CD4-positive, alpha-beta T cell treated with Interleukin-15 for 1 hour (primary cell): ENCODE measurements around the gene TMEM11.
"Not testable (repeated sequence)": the region's sequence is repeated elsewhere in the genome, so short reads cannot be mapped to it uniquely, and the experiment has no call there.

ENCODE experiments used
- DNase-seq: peaks from one replicate; pipeline ENCODE4 v3.0.0-alpha.2; 2020

TMEM11 gene

GRCh38 chr17:21210411-21211076 is 3.4 kb downstream of the TMEM11 start:
- no peak for DNase-seq

DNA sequence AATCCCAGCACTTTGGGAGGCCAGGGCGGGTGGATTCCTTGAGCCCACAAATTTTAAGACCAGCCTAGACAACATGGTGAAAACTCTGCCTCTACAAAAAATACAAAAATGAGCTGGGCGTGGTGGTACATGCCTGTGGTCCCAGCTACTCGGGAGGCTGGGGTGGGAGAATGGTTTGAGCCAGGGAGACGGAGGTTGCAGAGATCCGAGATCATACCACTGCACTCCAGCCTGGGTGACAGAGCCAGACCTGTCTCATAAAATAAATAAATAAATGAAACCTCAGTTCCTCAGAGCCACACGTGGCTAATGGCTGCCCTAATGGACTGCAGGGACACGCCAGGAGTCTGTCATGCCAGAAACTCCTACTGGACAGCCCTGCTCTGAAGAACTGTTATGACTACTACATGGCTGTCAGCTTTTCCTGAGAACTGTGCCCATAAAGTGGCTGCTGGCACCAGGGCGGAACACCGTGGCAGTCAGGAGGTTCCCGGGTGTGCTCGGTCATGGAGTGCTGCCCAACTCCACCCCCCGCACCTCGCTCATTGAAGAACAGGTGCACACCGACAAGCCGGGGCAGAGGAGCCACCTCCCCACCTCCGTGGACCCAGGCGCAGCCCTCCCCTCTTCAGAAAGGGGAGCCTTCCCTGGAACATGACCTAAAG is 4.3 kb downstream of the TMEM11 start:
- no peak for DNase-seq

GRCh38 chr17:21208352-21208751 is 5.6 kb downstream of the TMEM11 start:
- no peak for DNase-seq

- no peak for DNase-seq
Measured at GRCh38 chr17:21204935-21205334, 9.0 kb downstream of the TMEM11 start.

- DNase-seq, result no peak
Measured at GRCh38 chr17:21202512-21202911, 11.4 kb downstream of the TMEM11 start.

DNA sequence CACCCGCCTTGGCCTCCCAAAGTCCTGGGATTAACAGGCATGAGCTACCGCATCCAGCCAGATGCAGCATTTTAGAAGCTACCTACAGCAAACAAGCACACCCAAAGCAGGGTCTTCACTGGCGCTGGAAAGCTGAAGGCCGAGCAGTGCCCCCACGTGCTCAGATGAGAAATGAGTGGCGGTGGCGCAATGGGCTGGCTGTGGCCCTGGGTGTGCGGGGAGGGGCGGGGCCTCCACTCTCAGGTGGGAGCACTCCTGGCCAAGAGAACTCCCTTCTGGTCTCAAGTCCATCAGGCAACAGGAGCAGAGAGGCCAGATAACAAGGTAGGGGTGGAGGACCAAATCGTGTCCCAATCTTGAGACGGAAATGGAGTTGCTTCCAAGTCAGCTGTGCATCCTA is 12.1 kb downstream of the TMEM11 start:
- no peak for DNase-seq

- no peak for DNase-seq
Measured at GRCh38 chr17:21201298-21201595, 12.7 kb downstream of the TMEM11 start.

DNA sequence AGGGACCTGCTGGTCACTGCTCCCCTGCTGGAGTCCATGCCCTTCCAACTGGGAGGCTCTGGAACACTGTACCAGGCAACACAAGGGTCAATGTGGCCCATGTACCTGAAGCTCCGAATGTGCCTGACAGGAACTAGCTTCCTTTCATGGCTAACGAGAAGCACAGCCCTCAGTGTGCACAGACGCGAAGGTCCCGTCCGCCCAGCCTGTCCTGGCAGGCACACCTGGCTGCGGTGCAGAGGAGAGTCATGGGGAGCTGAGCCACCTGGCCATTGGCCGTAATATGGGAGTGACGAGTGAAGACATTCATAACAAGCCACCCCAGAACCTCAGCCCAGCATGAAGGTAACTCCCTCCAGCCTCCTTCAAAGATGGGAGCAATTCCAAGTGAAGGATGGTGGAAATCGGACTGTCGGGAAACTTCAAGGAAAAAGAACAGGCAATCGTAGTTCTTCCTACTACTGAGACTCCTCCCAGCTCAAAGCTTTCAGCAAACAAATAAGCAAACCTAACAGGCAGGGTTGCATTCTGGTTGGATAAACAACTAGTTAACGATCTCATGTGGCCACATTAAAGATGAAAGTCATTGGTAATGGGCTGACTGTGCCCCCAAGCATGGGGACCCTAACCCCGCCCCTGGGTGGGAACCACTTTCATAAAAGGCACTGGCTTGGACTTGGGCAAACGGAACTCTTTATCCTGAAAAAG is 13.2 kb downstream of the TMEM11 start:
- DNase-seq, result no peak

GRCh38 chr17:21199856-21200255 is 14.1 kb downstream of the TMEM11 start:
- no peak for DNase-seq

- no peak for DNase-seq
Measured at GRCh38 chr17:21199311-21199710, 14.7 kb downstream of the TMEM11 start.

GRCh38 chr17:21198411-21198810 is 15.6 kb downstream of the TMEM11 start:
- DNase-seq, result no peak

DNA sequence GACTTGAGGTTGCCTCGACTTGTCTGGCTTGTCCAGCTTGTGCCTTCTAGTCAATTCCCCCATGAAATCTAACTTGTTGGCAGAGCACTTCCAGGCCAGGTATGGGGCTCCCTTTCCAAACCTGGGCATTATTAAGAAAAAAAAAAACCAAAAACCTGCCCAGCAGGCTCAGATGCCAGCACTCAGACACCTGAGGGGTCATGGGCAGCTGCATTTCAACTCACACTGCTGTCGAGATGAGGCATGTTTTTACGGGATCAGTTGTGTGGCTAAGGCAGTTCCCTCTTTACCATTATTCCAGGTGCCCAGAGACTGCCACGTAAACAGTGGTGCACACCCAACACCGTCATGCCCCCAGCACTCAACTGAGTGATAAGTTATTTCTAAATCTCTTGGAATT is 17.8 kb downstream of the TMEM11 start:
- no peak for DNase-seq

DNA sequence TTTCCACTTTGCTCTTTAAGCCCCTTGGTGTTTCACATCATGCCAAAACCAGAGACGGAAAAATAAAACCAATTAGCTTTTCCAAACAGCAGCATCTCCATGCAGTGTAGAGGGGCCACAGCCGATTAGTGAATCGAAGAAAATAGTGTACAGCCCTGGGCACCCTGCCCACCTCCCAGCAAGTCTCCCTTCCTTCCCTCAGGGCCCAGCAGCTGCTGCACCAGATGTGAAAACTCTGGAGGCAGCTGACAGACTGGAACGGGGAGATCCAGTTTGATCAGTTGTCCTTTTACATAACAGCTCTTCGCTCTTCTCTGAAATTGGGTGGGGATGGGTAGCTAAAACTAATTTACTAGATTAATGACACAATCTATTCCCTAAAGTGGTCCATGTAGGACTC is 19.3 kb downstream of the TMEM11 start:
- no peak for DNase-seq

GRCh38 chr17:21194226-21194625 is 19.7 kb downstream of the TMEM11 start:
- DNase-seq, result no peak

DNA sequence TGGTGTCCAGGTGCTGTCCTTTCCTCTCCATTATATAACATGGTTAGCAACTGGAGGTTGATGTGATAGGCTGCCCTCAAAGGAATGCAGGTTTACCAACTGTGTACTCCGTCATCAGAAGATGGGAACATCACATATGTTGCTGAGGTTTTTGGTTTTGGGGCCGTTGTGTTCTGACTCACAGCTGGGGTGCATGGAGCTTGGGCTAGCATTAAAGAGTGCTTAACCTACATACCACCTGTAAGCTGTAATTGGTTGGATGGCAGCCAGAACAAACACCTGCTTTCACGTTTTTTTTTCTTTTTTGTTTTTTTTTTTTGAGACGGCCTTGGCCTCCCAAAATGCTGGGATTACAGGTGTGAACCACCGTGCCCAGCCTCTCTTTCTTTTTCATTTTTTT is 20.9 kb downstream of the TMEM11 start:
- DNase-seq, result no peak

- DNase-seq, result not testable (repeated sequence)
Measured at GRCh38 chr17:21192414-21192813, 21.5 kb downstream of the TMEM11 start.

DNA sequence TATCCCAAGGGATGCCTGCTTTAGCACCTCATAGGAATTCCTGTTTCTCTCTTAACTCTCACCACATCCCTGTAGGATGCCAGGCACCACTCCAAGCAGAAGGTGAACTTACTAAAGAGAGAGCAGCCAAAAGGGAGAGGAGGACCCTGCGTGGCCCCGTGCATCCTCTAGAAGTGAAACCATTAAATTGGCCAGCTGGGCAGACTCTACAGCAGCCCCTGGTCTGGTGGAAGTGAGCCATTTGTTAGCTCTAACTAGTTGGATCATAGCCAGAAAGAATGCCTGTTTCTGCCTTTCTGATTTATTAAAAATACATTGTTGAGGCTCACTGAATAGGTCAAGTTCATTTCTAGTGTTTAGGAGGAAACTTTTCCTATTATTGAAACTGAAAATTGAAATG is 22.3 kb downstream of the TMEM11 start:
- DNase-seq, result no peak

GRCh38 chr17:21190078-21190477 is 23.9 kb downstream of the TMEM11 start:
- no peak for DNase-seq

GRCh38 chr17:21189361-21189760 is 24.6 kb downstream of the TMEM11 start:
- DNase-seq, result no peak

GRCh38 chr17:21186399-21187187 is 27.4 kb downstream of the TMEM11 start:
- no peak for DNase-seq

GRCh38 chr17:21185061-21185460 is 28.9 kb downstream of the TMEM11 start:
- no peak for DNase-seq

GRCh38 chr17:21184570-21184969 is 29.4 kb downstream of the TMEM11 start:
- no peak for DNase-seq

DNA sequence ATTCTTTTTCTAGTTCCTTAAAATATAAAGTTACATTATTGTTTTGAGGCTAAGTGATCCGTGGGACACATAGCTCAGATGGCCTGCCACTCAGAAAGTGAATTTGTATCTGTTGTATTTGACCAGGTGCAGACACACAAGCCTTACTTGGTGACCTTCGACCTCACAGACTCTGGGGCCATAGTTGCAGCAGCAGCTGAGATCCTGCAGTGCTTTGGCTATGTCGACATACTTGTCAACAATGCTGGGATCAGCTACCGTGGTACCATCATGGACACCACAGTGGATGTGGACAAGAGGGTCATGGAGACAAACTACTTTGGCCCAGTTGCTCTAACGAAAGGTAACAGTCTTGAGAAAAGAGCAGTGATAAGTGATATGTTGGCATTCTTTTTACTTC is 30.5 kb downstream of the TMEM11 start:
- no peak for DNase-seq
